HEK293 (cell line): Measurements from ENCODE around the gene RNASEH2B.

Source experiments
- ZIC2 ChIP-seq: fragments of 450-650 bp; formaldehyde crosslinking; IDR thresholded peaks from 2 replicates; pipeline ENCODE4 v1.5.1; 2016; ENCODE audit warnings: missing biosample characterization, missing genetic modification characterization
- ZNF837 ChIP-seq: fragments of 450-650 bp; formaldehyde crosslinking; IDR thresholded peaks from 2 replicates; pipeline ENCODE4 v1.5.1; 2016; ENCODE audit warnings: missing biosample characterization, missing genetic modification characterization
- TF ChIP-seq, protein P1 (sequence below): fragments of 450-650 bp; formaldehyde crosslinking; IDR thresholded peaks from 2 replicates; pipeline ENCODE4 v1.5.1; 2016; ENCODE audit warnings: missing biosample characterization, missing genetic modification characterization

DNA sequence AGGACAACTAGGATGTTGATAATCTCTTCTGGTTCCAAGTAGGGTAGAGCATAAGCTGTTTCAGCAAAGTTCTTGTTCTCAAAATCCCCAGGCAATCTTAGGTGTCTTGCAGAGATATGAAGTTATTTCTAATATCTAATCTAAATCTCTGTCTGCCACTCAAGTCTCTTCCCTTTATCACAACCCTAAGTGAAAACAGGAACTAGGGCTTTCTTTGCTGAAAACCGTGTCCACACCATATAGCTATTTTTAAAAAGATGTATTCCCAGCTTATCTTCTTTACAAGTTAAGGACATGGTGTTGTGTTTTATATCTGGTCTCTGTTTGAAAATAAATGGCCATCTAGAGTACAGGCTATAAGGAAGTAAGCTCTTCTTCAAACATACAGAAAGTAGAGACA is 11.3 kb upstream of the RNASEH2B start:
- TF ChIP-seq, protein P1, sequence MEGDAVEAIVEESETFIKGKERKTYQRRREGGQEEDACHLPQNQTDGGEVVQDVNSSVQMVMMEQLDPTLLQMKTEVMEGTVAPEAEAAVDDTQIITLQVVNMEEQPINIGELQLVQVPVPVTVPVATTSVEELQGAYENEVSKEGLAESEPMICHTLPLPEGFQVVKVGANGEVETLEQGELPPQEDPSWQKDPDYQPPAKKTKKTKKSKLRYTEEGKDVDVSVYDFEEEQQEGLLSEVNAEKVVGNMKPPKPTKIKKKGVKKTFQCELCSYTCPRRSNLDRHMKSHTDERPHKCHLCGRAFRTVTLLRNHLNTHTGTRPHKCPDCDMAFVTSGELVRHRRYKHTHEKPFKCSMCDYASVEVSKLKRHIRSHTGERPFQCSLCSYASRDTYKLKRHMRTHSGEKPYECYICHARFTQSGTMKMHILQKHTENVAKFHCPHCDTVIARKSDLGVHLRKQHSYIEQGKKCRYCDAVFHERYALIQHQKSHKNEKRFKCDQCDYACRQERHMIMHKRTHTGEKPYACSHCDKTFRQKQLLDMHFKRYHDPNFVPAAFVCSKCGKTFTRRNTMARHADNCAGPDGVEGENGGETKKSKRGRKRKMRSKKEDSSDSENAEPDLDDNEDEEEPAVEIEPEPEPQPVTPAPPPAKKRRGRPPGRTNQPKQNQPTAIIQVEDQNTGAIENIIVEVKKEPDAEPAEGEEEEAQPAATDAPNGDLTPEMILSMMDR = no peak
- TF ChIP-seq ZIC2 (tag by site-specific recombination) (no peak), ZNF837 (no peak)
